SK-N-MC (cell line): ENCODE measurements around the gene BMP8B.

Experiments used
- EZH2 ChIP-seq: fragments of 200-600 bp; sonication (generic); IDR thresholded peaks from one replicate; pipeline ENCODE4 v1.6.1; 2017; ENCODE audit warnings: antibody characterized with exemption
- FOXP2 ChIP-seq: optimal IDR thresholded peaks from 2 replicates; pipeline ENCODE3; 2011; ENCODE audit warnings: mild to moderate bottlenecking, moderate library complexity; ENCODE audit not compliant: insufficient read depth; ENCODE audit errors: extremely low read length, control extremely low read depth
- POLR2AphosphoS5 ChIP-seq: IDR thresholded peaks from 2 replicates; pipeline ENCODE4 v1.6.1; 2012; ENCODE audit warnings: mild to moderate bottlenecking, low read depth, low read length, borderline replicate concordance

GRCh38 chr1:39779821-39780220, 8.8 kb downstream of the BMP8B start:
- no peak for TF ChIP-seq EZH2
- TF ChIP-seq POLR2AphosphoS5 = no peak
- TF ChIP-seq FOXP2 = no peak
